ENCODE results near the gene IRGC.

DNA sequence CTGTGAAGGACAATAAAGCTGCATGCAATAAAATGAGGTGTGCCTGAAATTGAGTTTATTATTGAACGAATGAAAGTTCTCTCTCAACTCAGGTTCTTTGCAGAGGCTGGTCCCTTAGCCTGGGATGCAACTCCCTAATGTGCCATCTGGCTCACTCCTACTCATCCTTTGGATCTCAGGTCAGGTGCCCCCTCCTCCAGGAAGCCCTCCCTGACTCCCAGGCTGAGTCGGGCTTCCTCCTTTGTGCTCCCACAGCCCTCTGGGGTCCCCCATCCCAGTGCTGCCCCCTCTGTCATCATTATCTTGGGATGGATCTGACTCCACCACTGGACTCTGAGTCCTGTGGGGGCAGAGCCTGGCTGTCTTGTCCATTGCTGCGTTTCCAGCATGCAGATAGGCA, 2.7 kb upstream of the IRGC start:
- TF ChIP-seq RAD21 (IDR thresholded peaks at IDR 0.05; ENCODE audit: low read depth), result no peak
- TF ChIP-seq YY1 (IDR thresholded peaks at IDR 0.05; ENCODE audit: low read depth), result no peak
- no peak for TF ChIP-seq EP300 (IDR thresholded peaks at IDR 0.05; ENCODE audit: borderline replicate concordance)
- no peak for TF ChIP-seq USF1 (IDR thresholded peaks at IDR 0.05)
- no peak for TF ChIP-seq FOXM1 (IDR thresholded peaks at IDR 0.05; ENCODE audit: borderline replicate concordance, low read depth)
- TF ChIP-seq NFIC (IDR thresholded peaks at IDR 0.05), result no peak
- no peak for TF ChIP-seq REST (IDR thresholded peaks at IDR 0.05; ENCODE audit: low read depth)
- no peak for TF ChIP-seq MAX (IDR thresholded peaks at IDR 0.05)
